NCI-H2171 (cell line): Measurements from ENCODE around the gene HAUS2.

Experiments used
- DNase-seq: peaks from one replicate; lab custom pipeline; 2025; lab: John Stamatoyannopoulos, UW

Gene HAUS2

DNA sequence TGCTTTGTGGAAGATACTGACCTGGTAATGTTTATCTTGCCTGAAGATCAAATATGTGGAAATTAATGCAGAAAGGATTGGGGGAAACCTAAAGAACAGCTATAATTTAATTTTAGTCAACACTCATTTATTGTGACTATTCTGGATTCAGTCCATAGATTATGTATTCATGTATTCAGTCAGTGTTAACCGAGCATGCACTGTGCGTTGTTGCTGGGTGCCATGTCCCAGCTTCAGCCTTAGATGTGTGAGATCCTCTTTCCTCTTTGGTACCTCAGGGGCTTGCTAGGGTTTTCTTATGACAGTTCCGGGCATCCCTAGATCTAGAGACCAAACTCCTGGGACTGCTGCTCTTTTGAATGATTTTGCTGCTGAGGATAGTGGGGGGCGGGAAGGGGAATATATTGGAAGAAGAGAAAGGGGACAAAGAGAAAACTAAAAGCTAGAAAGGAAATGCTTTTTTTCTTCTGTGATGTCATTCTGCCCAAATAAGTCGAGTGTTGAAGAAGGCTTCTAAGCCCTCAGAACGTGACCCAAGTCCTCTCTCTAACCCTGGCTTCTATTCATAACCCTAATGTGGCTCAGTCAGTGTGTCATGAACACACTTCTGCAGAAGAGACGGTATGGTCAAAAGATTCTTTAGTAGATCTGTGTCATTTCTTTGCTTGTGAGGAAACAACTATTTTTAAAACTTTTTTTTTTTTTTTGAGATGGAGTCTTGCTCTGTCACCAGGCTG, 60.3 kb downstream of the HAUS2 start:
- DNase-seq = no peak

DNA sequence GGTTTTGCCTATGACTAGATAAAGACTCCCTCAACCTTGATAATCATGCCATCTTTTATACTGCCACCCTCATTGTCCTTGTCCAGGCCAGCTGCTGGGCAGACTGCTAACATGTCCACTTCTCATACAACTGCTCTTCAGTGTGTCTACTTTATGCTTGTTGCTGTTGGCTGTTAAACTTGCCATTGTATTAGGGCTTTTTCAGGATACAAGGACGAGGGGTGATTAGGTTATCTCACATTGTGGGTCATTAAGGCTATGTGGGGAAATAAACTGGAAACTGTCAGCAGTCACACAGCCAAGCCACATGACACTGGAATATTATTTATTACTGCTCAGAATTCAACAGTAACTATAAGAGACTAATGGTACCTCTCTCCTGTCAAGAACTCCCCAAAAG, 62.9 kb downstream of the HAUS2 start:
- no peak for DNase-seq

DNA sequence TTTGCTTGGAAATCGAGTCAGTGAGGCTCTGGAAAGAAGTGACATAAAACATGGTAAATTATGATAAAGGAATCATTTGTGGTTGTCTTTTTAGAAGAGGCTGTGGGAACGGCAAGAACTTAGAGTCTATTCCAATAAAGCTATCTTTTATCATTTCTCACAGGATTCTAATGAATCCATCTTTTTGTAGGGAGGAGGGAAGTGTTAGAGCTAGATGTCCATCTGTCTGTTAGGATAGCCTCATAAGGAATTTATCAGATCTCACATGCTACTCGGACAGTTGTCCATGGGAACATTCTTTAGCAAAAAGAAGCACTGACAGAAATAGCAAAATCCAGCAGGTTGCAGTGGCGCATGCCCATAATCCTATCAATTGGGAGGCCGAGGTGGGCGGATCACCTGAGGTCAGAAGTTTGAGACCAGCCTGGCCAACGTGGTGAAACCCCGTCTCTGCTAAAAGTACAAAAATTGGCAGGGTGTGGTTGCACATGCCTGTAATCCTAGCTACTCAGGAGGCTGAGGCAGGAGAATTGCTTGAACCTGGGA, 63.8 kb downstream of the HAUS2 start:
- no peak for DNase-seq

DNA sequence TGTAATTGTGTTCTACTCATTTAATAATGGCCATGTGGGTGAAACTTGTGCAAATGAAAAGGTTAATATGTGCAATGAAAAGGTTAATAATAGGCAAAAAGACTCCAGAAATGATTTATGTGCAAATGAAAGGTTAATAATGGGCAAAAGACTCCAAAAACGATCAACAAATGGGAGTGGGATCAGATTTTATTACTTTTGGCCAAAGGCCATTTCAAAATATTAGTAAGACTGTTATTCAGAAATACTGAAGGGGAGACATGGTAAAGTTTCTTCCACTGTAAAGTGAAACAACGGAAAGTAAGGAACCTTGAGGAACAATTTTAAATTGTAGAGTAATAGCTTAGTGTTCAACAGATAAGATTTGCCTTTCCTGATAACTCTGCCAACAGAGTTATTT, 67.5 kb downstream of the HAUS2 start:
- no peak for DNase-seq
